Pancreas (tissue), 10 donors: ENCODE results near the gene GDI1. TPM values are rescaled to one million over a fixed set of nuclear protein-coding genes. Genes with fewer than 3 reads are reported as not detected.
A peak's percentile ranks its signal among the peaks of the same experiment; 100 is the strongest.

Source experiments
- ATAC-seq, 4 donors: fragments of 200-7000 bp; cut with Tn5 transposase; one replicate each; pipeline versions ENCODE4 v1.8.0 to v1.9.1; 2020; ENCODE audit warnings: mild to moderate bottlenecking in 4 of 4, moderate library complexity in 4 of 4
- DNase-seq, 6 donors: peaks; one replicate each; pipeline ENCODE4 v3.0.0-alpha.2; 2020
- FAIRE-seq: peaks from 2 replicates; lab custom pipeline; 2012; peaks lifted over from hg19 to GRCh38; lab: Jason Lieb, UNC
- H3K27ac ChIP-seq, 4 donors: fragments of 200-600 bp; sonication (generic); 1 replicate in 3 of 4; 2 replicates in 1 of 4; pipeline versions ENCODE4 v1.5.0 to v1.8.0; 2020
- H3K27me3 ChIP-seq, 4 donors: fragments of 200-600 bp; one replicate each; pipeline ENCODE4 v1.8.0; 2021
- H3K36me3 ChIP-seq, 3 donors: fragments of 200-600 bp; sonication (generic) in 1 of 3; one replicate each; pipeline versions ENCODE4 v1.5.0 to v1.8.0; 2020 to 2021
- H3K4me1 ChIP-seq, 3 donors: fragments of 200-600 bp; one replicate each; pipeline ENCODE4 v1.8.0; 2021
- H3K4me3 ChIP-seq, 4 donors: fragments of 200-600 bp; sonication (generic) in 2 of 4; one replicate each; pipeline versions ENCODE4 v1.5.0 to v1.8.0; 2020 to 2021
- H3K9me3 ChIP-seq, 4 donors: fragments of 200-600 bp; one replicate each; pipeline ENCODE4 v1.8.0; 2021
- WGBS, 2 donors: extraction: QIAGEN DNeasy Blood & Tissue Kit; methylation state at CpG; one replicate each; pipeline ENCODE4 v1.1.7; 2013; 5-methylcytosine and 5-hydroxymethylcytosine counted together
- intact Hi-C, 3 donors: fragments of 100-400 bp; cut with DNase I; formaldehyde crosslinking; loops; one replicate each; pipeline versions ENCODE4 v1.11.1 to v1.14.2; 2022
- polyA plus RNA-seq, 2 donors: library from polyadenylated mRNA; stranded (reverse); fragments of 200-250 nt; gene quantifications; one replicate each; pipeline ENCODE4 v1.2.3, GENCODE V29; 2013
- total RNA-seq, 6 donors: library from RNA; stranded (reverse); fragmentation: NEBNext Ultra II Directional in 4 of 6; extraction: Animal tissue kit (Norgen Biotek cat#: 25700) in 4 of 6; gene quantifications; one replicate each; pipeline versions ENCODE4 v1.2.1 to v1.2.4, GENCODE V29; 2021 to 2023
- TF ChIP-seq, protein P1 (sequence below), 4 donors: fragments of 200-600 bp; sonication (generic) in 3 of 4; IDR thresholded peaks; one replicate each; pipeline versions ENCODE4 v1.5.0 to v1.8.0; 2021; ENCODE audit warnings: antibody characterized with exemption in 4 of 4
- donor health status: healthy with polysubstance abuse.
- donor health status: DM: no; HTN: no; CAD: no; lungs with moderate emphysema.
- donor health status: DM: no; HTN: no; CAD: no.
- donor health status: control.
- donor health status: control.
- donor health status: Bipolar disorder and iron deficiency.
- donor health status: DM: yes; HTN: yes; CAD: no.
- donor health status: DM: no; HTN: no; CAD: no.
- donor health status: DM: no; HTN: no; CAD: no.
- donor health status: DM: yes; HTN: yes; CAD: no.

Gene GDI1
- total and polyA plus RNA-seq, 8 donors: 25.5 to 138 (median 36.6) TPM

DNA sequence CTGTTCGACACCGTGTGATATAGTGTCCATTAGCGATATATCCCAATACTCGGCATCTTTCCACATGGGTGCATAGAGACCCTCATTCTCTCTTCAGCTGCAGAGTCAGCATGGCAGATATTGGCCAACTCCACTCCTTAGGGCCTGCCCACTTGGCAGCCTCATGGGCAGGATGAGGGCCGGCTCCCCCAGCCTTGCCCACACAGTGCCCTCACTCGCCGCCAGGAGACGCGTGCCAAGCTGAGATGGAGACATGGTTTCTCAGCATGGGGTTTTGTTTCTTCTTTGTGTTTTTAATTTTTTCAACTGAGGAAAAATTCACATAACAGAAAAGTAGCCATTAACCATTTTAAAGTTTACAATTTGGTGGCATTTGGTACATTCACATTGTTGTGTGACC is 15.9 kb downstream of the GDI1 start:
- FAIRE-seq: no peak
- TF ChIP-seq, protein P1, sequence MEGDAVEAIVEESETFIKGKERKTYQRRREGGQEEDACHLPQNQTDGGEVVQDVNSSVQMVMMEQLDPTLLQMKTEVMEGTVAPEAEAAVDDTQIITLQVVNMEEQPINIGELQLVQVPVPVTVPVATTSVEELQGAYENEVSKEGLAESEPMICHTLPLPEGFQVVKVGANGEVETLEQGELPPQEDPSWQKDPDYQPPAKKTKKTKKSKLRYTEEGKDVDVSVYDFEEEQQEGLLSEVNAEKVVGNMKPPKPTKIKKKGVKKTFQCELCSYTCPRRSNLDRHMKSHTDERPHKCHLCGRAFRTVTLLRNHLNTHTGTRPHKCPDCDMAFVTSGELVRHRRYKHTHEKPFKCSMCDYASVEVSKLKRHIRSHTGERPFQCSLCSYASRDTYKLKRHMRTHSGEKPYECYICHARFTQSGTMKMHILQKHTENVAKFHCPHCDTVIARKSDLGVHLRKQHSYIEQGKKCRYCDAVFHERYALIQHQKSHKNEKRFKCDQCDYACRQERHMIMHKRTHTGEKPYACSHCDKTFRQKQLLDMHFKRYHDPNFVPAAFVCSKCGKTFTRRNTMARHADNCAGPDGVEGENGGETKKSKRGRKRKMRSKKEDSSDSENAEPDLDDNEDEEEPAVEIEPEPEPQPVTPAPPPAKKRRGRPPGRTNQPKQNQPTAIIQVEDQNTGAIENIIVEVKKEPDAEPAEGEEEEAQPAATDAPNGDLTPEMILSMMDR (IDR thresholded peaks at IDR 0.05): no peak

DNA sequence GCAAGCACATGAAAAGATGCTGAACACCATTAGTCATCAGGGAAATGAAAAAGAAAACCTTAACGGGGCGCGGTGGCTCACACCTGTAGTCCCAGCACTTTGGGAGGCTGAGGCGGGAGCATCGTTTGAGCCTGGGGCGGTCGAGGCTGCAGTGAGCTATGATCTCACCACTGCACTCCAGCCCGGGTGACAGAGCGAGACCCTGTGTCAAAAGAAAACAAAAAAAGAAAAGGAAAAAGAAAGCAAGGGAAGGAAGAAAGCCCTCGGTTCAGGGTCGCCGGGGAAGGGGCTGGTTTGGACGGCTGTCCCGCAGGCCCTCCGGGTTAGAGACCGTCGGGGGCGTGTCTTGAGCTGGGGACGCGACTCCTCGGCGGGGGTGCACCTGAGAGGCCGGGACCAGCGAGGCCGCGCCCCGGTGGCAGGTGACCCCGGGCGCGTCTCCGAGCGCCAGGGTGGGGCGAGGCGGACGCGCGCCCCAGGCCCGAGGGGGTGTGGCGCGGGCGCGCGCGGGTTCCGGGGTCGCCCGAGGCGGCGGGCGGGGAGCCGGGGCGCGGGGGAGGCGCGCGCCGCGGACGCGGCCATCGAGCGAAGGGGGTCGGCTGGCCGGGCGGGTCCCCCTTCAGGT is 20.6 kb downstream of the GDI1 start:
- intact Hi-C loops: no loop called here
- TF ChIP-seq, protein P1 (IDR thresholded peaks at IDR 0.05): no peak
- Histone ChIP-seq H3K4me3 (peak overlapping the region; percentile 16 to 54 (median 40)), H3K36me3 (no peaks in the 10 kb centered on the region), H3K4me1 (no peaks in the 10 kb centered on the region), H3K27ac (peak overlapping the region in 2 of 4 donors; percentile 22 to 33), H3K27me3 (no peaks in the 10 kb centered on the region), H3K9me3 (no peaks in the 10 kb centered on the region)
- WGBS, 2 donors: 2 to 34% methylated on average over 43 to 65 of the region's 65 CpGs
- no peak for FAIRE-seq
- peak; percentile 37 to 82 (median 59) for DNase-seq
- peak; percentile 62 to 86 (median 70) for ATAC-seq

More for the DNA sequence above, 15.9 kb downstream of the GDI1 start:
- ATAC-seq: no peak
- DNase-seq: no peak
- H3K36me3 ChIP-seq: peaks cover 0 to 9% (median 5%) of the 10 kb centered on the region in 3 donors
- intact Hi-C loops: no loop called here
- no peak overlapping the region for H3K27ac ChIP-seq
- H3K4me3 ChIP-seq: no peak overlapping the region
- no peaks in the 10 kb centered on the region for H3K27me3 ChIP-seq
- no peaks in the 10 kb centered on the region for H3K4me1 ChIP-seq
- no peaks in the 10 kb centered on the region for H3K9me3 ChIP-seq
- 90 to 93% methylated on average over 9 of the region's 9 CpGs for WGBS, 2 donors

DNA sequence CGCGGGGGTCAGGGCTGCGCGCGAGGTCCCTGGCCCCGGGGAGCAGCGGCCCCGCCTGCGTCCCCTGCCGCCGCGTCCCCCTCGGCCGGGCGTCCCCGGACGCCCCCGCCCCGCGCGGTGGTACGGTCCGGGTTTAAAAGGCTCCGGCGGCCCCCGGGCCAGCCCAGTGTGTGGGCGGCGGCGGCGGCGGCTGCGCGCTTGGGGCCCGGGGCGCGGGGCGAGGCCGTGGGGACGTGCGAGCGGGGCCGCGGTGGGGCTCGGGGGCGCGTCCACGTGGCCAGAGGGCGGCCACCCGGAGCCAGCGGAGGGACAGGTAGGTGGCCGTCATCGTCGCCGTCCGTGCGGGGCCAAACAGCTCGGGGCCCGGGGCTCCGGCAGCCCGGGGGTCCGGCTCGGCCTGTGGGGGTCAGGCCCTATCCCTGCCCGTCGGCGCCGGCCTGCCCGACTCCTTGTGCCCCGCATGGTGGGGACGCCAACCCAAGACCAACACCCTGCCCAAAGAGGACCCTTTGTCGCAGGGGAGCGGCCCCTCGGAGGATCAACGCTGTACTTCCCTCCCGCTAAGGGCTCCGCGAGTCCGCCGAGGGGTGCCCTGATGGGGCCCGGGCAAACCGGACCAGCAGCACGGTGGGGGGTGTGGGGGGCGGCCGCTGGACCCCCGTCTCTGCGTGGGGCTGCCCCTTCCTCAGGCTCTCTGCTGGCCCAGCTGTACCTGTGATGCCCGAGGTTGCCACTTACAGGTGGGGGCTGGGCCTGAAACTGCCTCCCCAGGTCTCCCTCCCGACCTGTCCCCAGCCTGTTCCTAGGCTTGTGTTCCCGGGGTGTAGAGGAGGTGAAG is 21.4 kb downstream of the GDI1 start, which contains the start of gene PLXNA3:
Gene PLXNA3 (plus strand): TSS at position 166 of the 838 bp plus-strand sequence. CDS start 1,903 bp downstream, outside the sequence.
- FAIRE-seq: no peak
- no peaks in the 10 kb centered on the region for H3K4me1 ChIP-seq
- peak; percentile 72 to 77 (median 74) for ATAC-seq
- TF ChIP-seq, protein P1 (IDR thresholded peaks at IDR 0.05): no peak
- intact Hi-C loops: no loop called here
- no peaks in the 10 kb centered on the region for H3K36me3 ChIP-seq
- H3K27me3 ChIP-seq: no peaks in the 10 kb centered on the region
- H3K4me3 ChIP-seq: peak within 1 kb of the TSS; percentile 26 to 57 (median 53)
- peak within 1 kb of the TSS in 2 of 4 donors; percentile 22 to 33 for H3K27ac ChIP-seq
- peak in 5 of 6 donors; percentile 27 to 85 (median 70) for DNase-seq
- H3K9me3 ChIP-seq: no peaks in the 10 kb centered on the region
- WGBS, 2 donors: 0 to 41% methylated on average over 40 to 86 of the region's 88 CpGs

DNA sequence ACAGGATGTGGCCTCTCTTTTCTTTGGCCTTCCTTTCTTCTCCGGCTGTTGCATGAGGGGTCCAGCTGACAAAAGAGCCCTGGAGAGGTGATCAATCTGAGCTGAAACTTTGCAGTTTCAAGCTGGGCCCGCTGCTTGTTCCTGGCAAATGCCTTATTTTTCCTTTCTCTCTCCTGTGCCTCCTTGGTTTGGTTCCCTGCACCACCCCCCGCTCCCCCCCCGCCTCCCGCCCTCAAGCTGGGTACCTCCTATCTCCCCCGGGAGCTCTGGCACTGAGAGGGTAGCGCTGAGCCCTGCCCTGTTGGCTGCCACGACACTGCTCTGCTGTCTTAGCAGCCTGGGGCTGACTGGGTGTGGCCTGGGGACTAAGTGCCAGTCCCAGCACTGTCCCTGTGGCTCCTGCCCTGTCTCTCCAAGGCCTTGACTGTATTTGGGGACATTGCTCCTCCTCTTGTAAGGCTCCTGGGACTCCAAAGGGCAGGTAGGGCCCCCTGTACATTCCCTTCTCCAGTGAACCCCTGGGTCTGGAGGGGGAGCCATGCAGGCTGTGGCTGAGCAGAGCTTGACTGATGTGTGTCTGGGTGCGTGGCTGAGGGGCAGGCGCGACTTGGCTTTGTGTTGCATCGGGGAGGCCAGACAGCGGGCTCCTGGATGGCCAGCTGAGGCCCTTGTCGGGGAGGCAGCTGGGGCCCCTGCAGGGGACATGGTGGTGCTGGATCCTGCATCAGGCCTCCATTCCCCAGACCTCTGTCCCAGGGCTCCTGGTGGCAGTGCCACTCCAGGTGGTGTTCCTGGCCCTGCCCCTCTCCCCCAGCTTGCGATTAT is 22.2 kb downstream of the GDI1 start:
- FAIRE-seq: no peak

More for the DNA sequence above, 22.2 kb downstream of the GDI1 start:
- H3K27ac ChIP-seq: no peak overlapping the region
- peak; percentile 49 to 74 (median 70) for ATAC-seq
- H3K4me3 ChIP-seq: peak overlapping the region in 3 of 4 donors; percentile 52 to 57 (median 54)
- no peaks in the 10 kb centered on the region for H3K27me3 ChIP-seq
- no peaks in the 10 kb centered on the region for H3K36me3 ChIP-seq
- intact Hi-C loops: no loop called here
- H3K4me1 ChIP-seq: no peaks in the 10 kb centered on the region
- no peaks in the 10 kb centered on the region for H3K9me3 ChIP-seq
- WGBS, 2 donors: 33 to 58% methylated on average over 13 to 15 of the region's 15 CpGs
- DNase-seq: peak in 3 of 6 donors; percentile 21 to 65 (median 54)
- TF ChIP-seq, protein P1 (IDR thresholded peaks at IDR 0.05): no peak
